ENCODE results near the gene MSL2. TPM values are rescaled to one million over a fixed set of nuclear protein-coding genes. Genes with fewer than 3 reads are reported as not detected.
"Not testable (repeated sequence)": the region's sequence is repeated elsewhere in the genome, so short reads cannot be mapped to it uniquely, and the experiment has no call there.

The MSL2 gene, protein sequence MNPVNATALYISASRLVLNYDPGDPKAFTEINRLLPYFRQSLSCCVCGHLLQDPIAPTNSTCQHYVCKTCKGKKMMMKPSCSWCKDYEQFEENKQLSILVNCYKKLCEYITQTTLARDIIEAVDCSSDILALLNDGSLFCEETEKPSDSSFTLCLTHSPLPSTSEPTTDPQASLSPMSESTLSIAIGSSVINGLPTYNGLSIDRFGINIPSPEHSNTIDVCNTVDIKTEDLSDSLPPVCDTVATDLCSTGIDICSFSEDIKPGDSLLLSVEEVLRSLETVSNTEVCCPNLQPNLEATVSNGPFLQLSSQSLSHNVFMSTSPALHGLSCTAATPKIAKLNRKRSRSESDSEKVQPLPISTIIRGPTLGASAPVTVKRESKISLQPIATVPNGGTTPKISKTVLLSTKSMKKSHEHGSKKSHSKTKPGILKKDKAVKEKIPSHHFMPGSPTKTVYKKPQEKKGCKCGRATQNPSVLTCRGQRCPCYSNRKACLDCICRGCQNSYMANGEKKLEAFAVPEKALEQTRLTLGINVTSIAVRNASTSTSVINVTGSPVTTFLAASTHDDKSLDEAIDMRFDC
- total RNA-seq, result 31.5 TPM

DNA sequence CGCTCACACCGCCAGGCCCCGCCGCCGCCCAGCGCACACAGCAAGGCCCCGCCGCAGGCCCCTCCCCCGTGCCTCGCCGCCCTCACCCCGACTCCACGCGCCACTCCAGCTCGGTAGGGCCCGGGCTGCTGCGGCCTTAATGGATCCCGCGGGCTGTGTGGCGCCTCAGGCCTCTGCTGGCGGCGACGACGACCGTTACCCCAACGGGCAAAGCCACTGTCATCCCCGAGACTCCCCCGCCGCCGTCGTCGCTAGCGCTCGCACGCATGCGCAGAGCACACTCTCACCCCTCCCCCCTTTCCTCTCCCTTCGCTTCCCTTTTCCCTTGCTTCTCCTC, at the start of gene MSL2:
Gene MSL2 (minus strand): TSS at position 272 of the 337 bp plus-strand sequence. CDS start 1,222 bp downstream, outside the sequence.
- no peak for DNase-seq

GRCh38 chr3:136245691-136246090, 49.6 kb upstream of the MSL2 start:
- DNase-seq, result no peak

- no peak for DNase-seq
Measured at GRCh38 chr3:136239094-136239493, 43.0 kb upstream of the MSL2 start.

- no peak for DNase-seq
Measured at GRCh38 chr3:136237961-136238649, 42.0 kb upstream of the MSL2 start.

- DNase-seq, result no peak
Measured at GRCh38 chr3:136237103-136237502, 41.0 kb upstream of the MSL2 start.

DNA sequence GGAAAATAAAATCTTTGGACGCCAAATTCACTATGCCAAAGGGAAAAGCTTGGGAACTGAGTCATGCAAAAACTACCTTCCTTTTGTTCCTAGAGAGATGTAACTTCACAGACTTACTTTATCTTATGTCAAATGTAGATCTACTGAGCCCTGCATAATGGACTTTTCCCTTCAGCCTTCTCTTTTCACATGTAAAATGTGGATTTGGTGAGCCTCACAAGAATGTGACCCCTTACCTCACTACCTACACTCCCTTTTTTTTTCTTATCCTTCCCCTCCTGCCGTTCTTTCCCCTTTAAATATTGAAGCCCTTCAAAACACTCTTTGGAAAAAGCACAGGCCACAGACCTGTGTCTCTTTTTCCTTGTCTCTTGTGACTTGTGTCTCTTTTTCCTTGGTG, 40.0 kb upstream of the MSL2 start:
- DNase-seq, result no peak

DNA sequence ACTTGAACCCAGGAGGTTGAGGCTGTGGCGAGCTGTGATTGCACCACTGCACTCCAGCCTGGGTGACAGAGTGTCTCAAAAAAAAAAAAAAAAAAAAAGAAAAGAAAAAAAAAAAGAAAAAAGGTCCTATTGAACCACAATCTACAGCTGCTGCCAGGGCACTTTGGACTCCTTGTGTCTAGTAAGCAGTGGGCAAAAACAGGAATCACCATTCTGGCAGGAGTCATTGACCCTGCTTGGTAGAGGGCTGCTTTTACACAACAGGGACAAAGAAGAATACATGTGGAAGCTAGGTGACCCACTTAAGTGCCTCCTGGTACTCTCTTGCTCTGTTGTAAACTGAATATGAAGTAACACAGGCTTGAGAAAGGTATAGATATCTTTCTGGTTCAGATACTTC, 39.4 kb upstream of the MSL2 start:
- DNase-seq, result no peak

DNA sequence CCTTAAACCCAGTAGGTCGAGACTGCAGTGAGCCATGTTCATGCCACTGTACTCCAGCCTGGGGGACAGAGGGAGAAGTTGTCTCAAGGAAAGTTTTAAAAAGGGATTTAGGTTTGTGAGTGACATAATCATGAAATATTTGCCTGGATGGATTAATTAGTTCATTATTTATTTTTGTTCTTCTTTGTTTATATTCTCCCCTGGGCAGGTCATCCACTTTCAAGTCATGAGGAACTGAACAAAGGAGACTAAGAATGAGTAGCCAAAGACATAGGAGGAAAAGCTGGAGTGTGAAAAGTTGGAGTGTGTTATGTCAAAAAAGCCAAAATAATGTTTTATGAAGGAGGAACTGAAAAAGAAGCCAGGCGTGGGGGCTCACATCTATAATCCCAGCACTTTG, 36.3 kb upstream of the MSL2 start:
- no peak for DNase-seq

- DNase-seq, result not testable (repeated sequence)
Measured at GRCh38 chr3:136222746-136223145, 26.6 kb upstream of the MSL2 start.

- DNase-seq, result no peak
Measured at GRCh38 chr3:136211547-136211946, 15.4 kb upstream of the MSL2 start.

DNA sequence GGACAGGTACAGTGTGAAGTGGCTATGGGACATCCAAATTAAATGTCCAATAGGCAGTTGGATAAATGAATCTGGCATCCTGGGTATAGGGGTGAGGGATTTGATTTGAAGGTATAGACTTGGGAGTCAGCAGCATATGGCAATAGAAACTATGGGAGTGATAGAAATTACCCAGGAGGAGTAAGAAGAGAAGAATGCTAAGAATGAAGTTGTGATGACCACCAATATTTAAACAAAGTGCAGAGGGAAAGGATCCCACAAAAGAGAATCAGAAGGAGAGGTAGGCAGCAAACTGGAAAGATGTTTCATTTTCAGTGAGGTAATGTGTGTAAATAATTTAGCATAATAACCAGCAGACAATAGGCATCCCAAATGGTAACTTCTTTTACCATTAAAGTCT, 13.8 kb upstream of the MSL2 start:
- no peak for DNase-seq

- no peak for DNase-seq
Measured at GRCh38 chr3:136207489-136208115, 11.5 kb upstream of the MSL2 start.

DNA sequence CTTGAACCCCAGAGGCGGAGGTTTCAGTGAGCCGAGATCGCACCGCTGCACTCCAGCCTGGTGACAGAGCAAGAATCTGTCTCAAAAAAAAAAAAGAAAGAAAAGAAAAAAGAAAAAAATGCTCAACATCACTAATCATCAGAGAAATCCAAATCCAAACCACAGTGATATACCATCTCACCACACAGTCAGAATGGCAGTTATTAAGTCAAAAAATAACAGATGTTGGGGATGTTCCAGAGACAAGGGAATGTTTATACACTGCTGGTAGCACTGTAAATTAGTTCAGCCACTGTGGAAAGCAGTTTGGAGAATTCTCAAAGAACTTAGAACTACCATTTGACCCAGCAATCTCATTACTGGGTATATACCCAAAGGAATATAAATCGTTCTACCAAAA, 3.1 kb upstream of the MSL2 start:
- DNase-seq, result not testable (repeated sequence)

DNA sequence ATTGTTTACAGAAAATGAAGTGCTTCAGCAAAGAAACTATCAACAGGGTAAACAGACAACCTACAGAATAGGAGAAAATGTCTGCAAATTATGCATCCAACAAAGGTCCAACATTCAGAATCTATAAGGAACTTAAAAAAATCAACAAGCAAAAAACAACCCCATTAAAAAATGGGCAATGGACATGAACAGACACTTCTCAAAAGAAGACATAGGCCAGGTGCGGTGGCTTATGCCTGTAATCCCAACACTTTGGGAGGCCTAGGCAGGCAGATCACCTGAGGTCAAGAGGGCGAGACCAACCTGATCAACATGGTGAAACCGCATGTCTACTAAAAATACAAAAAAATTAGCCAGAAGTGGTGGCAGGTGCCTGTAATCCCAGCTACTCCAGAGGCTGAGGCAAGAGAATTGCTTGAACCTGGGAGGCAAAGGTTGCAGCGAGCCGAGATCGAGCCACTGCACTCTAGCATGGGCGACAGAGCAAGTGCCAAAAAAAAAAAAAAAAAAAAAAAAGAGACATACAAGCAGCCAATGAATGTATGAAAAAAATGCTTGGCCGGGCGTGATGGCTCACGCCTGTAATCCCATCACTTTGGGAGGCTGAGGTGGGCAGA, 2.4 kb upstream of the MSL2 start:
- not testable (repeated sequence) for DNase-seq

- DNase-seq, result no peak
Measured at GRCh38 chr3:136197159-136197793, 1.1 kb upstream of the MSL2 start.

- DNase-seq, result peak; percentile 97
Measured at GRCh38 chr3:136196401-136197158, 445 bp upstream of the MSL2 start.

DNA sequence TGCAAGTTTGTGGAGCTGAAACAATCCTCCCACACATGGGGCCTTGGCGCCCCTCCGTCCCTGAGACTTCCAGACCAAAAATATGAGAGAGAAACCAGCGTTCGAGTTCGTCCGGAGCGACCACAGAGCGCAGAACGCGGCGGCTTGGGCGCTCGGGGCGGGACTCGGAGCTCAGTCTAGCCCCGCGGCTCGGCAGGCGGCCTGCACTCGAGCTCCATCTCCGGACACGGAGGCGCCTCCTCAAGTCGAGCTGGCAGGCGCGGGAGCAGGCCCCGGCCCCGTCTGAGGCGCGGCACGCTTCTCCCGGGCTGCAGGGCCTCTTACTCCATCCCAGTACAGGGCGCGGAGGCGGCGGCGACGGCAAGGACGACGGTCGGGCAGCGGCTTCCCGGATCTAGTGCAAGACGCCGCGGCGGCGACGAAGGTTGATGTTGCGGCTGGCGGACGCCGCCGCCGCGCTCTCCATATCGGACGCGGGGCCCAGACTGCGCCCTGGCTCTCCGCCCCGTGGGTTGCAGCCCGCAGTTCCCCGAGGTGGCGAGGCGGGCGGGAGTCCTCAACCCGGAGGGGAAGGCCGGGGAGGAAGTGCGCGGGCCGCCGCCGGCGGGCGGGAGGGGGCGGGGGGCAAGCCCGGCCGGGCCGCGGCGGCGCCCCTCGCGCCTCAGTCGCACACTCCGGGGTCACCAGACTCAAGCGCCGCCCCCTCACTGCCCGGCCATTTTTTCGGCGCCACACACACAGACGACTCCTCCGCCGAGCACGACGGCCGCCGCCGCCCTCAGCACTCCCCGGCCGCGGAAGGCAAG, 674 bp downstream of the MSL2 start:
- peak; percentile 81 for DNase-seq

DNA sequence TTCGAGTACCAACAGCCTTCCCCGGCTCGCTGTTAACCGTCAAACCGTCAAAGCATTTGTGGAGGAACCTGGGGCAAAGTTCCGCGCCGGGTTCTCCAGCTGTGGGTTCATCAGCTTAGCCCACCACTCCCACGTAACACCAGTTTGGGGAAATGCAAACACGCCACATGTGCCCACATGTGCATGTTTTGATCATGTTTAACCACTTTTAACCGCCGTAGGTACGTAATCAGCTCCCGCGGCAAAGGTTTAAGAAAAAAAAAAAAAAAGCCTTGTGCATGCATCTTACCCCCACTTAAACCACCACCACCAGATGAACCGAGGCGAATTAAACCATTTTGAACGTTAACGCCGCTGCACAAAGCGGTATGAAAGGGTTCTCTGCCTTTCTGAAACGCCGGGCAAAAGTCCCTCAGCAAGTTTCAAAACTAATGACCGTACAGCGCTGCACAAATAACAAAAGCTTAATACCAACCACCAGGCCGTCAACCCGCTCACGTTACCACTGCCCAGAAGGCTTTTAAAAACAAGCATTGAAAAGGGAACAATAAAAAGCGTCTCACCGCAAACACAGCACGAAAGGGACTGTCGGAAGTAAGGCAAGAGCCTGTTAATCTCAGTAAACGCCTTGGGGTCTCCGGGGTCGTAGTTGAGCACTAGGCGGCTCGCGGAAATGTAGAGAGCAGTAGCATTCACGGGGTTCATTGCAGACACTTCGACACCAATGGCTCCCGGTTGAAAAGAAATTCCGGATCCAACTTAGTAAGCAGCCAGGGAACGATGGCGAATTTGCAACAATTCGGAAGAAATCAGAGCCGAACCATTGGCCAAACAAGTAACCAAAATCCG, 1.5 kb downstream of the MSL2 start:
- no peak for DNase-seq

GRCh38 chr3:136193278-136194054, 2.7 kb downstream of the MSL2 start:
- DNase-seq, result no peak
